ENCODE results near the gene NR5A2.

DNA sequence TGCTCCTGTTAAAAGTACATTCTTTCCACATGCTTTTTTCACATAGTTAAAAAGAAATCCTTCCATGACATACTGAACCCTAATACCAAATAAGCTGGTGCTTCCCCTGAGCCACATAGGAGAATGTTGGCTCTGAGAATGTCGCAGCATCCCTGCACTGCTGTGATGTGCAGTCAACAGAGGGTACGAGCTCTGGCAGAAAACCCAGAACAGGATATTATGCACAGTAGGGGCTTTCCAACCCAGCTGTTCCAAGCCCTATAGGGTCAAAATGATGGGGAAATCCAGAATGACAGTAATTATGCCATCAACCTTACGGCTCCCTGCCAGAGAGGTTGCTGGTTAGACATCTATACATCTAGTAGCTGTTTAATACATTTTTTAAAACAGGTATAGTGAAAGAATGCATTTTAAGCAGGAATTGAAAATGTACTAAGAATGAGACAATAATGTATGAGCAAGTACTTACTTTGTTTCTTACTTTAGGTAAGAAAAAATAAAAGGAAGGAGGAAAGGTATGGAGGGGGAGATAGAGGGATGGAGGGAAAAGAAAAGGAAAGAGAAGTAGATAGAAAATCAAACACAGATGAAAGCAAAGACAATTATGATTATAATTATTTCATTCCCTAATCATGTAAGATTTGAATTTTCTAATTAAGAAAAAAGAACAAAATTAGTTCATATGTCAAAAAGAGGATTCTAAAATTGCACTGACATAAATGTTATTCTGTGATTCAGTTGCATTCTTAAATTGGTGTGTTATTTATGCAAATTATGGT is 126.0 kb downstream of the NR5A2 start:
- TF ChIP-seq, protein P1, sequence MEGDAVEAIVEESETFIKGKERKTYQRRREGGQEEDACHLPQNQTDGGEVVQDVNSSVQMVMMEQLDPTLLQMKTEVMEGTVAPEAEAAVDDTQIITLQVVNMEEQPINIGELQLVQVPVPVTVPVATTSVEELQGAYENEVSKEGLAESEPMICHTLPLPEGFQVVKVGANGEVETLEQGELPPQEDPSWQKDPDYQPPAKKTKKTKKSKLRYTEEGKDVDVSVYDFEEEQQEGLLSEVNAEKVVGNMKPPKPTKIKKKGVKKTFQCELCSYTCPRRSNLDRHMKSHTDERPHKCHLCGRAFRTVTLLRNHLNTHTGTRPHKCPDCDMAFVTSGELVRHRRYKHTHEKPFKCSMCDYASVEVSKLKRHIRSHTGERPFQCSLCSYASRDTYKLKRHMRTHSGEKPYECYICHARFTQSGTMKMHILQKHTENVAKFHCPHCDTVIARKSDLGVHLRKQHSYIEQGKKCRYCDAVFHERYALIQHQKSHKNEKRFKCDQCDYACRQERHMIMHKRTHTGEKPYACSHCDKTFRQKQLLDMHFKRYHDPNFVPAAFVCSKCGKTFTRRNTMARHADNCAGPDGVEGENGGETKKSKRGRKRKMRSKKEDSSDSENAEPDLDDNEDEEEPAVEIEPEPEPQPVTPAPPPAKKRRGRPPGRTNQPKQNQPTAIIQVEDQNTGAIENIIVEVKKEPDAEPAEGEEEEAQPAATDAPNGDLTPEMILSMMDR (IDR thresholded peaks at IDR 0.05): no peak
- TF ChIP-seq POLR2A (IDR thresholded peaks at IDR 0.05): no peak
